ENCODE measurements around the gene GUCA2A.
A peak's percentile ranks its signal among the peaks of the same experiment; 100 is the strongest.

The GUCA2A gene

GRCh38 chr1:42152907-42153600, 11.5 kb downstream of the GUCA2A start, which contains the start of gene GUCA2B:
TSS of gene GUCA2B (plus strand) at chr1:42153410. CDS start at chr1:42153451, 41 bp downstream.
- DNase-seq: no peak

GRCh38 chr1:42152119-42152518, 12.4 kb downstream of the GUCA2A start:
- no peak for DNase-seq

- DNase-seq: no peak
Observed at GRCh38 chr1:42150651-42151050, 13.9 kb downstream of the GUCA2A start.

GRCh38 chr1:42148166-42148565, 16.4 kb downstream of the GUCA2A start:
- no peak for DNase-seq

- DNase-seq: peak; percentile 73
Observed at GRCh38 chr1:42146626-42147320, 17.8 kb downstream of the GUCA2A start.

- no peak for DNase-seq
Observed at GRCh38 chr1:42145764-42146625, 18.6 kb downstream of the GUCA2A start.

- no peak for DNase-seq
Observed at GRCh38 chr1:42145389-42145716, 19.2 kb downstream of the GUCA2A start.

- DNase-seq: no peak
Observed at GRCh38 chr1:42144711-42145388, 19.7 kb downstream of the GUCA2A start.

- DNase-seq: no peak
Observed at GRCh38 chr1:42143896-42144710, 20.4 kb downstream of the GUCA2A start.

- no peak for DNase-seq
Observed at GRCh38 chr1:42142894-42143675, 21.5 kb downstream of the GUCA2A start.

- no peak for DNase-seq
Observed at GRCh38 chr1:42141978-42142377, 22.6 kb downstream of the GUCA2A start.

- no peak for DNase-seq
Observed at GRCh38 chr1:42140191-42140590, 24.4 kb downstream of the GUCA2A start.

GRCh38 chr1:42139444-42139843, 25.1 kb downstream of the GUCA2A start:
- DNase-seq: no peak

GRCh38 chr1:42138586-42138985, 26.0 kb downstream of the GUCA2A start:
- DNase-seq: no peak

GRCh38 chr1:42137766-42138165, 26.8 kb downstream of the GUCA2A start:
- DNase-seq: no peak

- no peak for DNase-seq
Observed at GRCh38 chr1:42136466-42136865, 28.1 kb downstream of the GUCA2A start.

- DNase-seq: no peak
Observed at GRCh38 chr1:42135426-42135825, 29.1 kb downstream of the GUCA2A start.

- no peak for DNase-seq
Observed at GRCh38 chr1:42133809-42134526, 30.6 kb downstream of the GUCA2A start.

GRCh38 chr1:42133390-42133789, 31.2 kb downstream of the GUCA2A start:
- no peak for DNase-seq

GRCh38 chr1:42130061-42130660, 34.4 kb downstream of the GUCA2A start:
- no peak for DNase-seq

Measured in stimulated activated CD4-positive, alpha-beta T cell treated with anti-CD3 and anti-CD28 coated beads, Interleukin-4, amount 100 ng/mL, for 24 hours (primary cell).